NCI-H82 treated with DMSO at 0.1 percent for 48 hours (cell line): ENCODE measurements around the gene NCS1.
"Not testable (repeated sequence)": the region's sequence is repeated elsewhere in the genome, so short reads cannot be mapped to it uniquely, and the experiment has no call there.

Experiments used
- DNase-seq: peaks from one replicate; lab custom pipeline; 2025; ENCODE audit not compliant: unreplicated experiment; lab: John Stamatoyannopoulos, UW

Gene NCS1

DNA sequence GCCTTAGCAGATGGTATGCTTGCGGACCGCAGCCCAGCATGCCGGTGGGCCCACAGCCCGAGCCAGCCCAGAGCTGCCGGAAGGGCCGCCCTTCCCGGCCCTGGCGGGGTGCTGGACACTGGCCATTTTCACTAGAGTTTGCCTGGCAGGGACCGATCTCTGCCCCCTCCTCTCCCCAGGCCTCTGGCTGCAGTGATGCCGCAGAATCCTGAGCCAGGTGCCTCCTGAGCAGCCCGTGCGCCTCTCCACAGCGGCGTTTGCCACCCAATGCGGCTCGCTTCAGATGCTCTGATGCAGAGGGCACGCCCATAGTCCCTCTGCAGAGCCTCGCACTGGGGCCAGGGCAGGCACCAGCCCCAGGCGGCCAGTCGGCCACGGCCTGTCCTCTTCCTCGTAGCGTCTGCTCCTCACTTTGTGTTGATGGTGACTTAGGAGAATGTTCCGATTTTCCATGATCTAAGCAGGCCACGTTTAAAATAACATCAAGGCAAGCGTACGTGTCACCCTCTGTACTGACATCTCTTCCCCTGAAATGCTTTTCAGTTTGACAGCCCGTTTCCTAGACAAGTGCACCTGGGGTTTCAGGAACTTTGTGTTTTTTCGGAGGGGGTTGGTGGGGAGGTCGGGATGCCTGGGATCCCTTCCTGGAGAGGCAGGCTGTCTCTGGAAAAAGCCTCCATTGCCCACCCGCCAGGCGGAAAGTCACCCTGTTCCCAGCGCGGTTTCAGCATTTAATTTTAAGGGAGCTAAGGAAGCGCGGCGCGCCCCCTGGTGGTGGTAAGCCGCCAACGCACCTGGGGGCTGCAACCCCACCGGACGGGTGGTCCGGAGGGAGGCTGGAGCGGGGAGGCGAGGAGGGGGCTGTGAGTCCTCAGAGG lies 63.6 kb downstream of the NCS1 start:
- peak; percentile 32 for DNase-seq

DNA sequence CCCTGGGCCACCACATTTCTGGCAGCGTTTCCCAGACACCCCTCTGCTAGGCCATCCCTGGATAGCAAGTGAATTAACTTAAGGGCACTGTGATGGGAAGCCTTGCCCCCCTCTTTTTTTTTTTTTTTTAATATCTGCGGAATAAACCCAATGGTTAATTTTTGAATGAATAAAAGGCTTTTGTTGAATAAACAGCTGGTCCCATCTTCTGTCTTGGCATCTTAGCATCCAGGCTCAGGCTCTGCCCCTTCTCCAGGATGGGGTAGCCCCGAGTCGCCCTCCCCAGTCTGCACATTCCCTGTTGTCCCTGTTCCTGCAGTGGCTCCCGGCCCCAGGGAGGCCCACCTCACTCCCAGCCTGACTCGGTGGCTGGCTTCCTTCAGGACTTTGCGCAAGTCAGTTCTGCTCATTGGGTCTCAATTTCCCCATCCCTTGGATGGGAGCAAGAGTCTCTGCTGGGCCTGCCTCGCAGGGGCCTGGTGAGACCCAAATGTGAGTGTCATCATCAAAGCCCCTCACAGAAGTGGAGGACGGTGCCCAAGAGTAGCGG lies 64.3 kb downstream of the NCS1 start:
- no peak for DNase-seq

DNA sequence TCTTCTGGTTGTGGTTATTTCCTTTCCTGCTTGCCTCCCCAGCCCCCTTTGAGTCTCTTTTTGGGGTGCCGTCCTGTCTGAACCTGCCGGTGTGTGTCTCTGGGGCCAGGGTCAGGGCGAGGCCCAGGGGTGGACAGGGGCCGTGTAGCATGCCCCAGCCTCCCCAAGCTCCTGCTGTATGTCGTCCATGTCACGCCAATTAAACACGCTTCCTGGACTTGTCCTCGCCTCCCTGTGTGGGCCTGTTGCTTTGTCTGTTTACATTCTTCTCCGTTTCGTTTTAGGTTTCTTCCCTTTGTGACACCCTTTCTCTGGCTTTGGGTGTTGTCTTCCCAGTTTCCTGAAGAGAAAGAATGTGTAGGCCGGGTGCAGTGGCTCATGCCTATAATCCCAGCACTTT lies 64.9 kb downstream of the NCS1 start:
- no peak for DNase-seq

DNA sequence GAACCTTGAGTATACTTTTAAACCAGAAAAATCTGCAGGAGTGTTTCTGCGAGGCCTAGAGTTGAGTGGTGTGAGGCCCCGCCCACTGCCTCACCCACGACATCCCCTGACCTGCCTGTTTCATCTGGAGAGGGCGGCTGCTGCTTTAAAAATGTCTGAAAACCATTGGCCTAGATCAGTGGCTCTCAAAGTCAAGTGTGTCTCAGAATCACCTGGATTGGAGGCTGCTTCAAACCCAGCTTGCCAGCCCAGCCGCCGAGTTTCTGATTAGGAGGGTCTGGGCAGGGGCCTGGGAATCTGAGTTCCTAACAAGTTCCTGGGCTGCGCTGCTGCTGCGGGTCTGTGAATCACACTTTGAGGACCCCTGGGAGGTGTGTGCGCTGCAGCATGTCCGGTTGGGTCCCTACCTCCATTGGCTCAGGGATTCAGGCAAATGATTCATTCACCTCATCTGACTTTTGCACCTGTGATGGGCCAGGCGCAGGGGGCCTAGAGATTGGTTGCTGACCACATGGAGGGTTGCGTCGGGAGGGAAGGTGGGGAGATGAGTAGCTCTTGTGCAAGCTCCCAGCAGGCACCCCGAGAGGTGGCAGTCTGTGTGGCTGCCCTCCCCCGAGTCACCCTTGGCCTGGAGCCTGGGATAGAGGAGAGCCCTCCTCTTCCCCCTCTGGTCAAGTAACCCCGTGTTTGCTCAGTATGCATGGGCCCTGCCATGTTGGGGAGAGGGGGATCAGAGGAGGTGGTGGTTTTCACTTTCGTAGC lies 65.7 kb downstream of the NCS1 start:
- no peak for DNase-seq

DNA sequence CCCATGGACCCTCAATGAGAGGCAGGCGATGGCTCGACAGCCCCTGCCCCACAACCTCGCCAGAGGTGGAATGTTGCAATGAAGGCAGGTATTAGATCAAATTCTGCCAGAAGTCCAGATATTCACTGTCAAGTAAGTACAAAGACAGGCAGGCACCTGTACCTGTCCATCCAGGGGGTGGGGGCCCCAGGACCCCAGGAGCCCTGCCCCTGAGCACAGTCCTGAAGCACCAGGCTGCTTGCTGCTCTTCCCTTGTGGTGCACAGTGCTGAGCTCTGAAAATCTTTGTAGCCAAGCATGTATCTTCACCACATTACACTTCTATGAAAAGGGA lies 67.1 kb downstream of the NCS1 start:
- no peak for DNase-seq

DNA sequence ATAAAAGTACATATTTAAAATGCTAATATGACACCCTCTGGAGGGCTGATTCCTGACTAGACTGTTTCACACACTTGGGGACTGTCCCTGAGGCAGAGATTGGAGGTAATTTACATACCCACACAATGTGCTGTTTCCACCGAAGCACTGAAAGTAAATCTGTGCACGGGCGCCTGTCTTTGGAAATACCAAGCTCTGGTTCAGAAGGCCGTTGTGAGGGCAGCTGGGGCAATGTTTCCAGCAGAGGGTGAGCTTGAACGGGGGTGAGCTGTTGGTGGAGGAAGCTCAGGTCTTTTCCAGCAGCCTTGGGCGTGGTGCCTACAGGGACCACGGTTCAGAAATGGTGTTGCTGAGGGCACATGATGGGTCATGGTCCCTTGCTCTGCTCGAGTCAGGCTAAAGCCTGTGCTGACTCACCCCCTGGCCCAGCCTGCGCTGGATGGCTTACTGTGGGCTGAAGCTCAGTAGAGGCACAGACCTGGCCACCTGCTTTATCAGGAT lies 67.6 kb downstream of the NCS1 start:
- no peak for DNase-seq

DNA sequence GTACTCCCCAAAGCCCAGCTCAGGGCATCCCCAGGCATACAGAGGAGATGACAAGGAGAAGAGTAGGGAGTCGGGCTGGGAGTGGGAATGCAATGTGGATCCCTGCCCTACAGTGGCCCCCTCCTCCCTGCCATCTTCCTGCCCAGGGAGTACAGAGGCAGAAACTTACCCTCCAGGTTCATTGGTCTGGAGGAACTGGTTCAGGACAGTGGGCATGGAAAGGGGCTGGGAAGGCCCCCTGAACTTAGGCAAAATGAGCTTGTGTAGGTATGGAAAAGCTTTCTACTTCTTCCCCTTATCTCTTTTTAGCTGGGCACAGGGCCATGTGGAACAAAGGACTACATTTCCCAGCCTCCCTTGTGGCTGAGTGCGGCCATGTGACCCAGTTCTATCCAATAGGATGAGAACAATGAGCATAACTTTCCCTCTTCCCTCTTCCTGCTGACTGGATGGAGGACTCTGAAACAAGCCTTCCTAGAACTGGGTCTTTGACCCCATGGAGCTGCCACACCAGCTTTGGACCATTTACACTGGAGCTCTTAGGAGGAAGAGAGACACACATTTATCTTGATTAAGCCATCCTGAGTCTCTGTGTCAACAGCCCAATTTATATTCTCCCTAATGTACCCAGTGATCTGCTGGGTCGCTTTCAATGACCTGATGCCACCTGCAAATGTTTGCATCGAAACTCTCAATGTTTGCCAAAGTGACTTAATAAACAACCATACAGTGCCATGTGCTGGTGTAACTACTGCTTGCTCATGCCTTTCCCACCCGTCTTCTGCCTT lies 68.4 kb downstream of the NCS1 start:
- peak; percentile 68 for DNase-seq

DNA sequence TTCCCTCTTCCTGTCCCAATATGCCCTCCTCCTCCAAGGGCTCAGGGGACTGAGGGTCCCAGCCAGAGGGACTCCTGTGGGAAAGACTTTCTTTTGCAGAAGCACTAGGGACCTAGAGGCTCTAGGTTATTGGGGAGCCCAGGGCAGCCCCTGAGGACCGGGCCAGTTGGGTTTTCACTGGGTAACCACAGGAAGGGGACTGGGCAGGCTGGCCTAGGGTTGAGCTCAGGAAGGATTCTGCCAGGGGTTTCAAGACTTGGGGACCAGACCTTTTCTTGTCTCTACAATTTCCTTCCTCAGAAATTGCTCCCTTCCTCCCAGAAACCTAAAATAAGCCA lies 69.0 kb downstream of the NCS1 start:
- DNase-seq, result no peak

DNA sequence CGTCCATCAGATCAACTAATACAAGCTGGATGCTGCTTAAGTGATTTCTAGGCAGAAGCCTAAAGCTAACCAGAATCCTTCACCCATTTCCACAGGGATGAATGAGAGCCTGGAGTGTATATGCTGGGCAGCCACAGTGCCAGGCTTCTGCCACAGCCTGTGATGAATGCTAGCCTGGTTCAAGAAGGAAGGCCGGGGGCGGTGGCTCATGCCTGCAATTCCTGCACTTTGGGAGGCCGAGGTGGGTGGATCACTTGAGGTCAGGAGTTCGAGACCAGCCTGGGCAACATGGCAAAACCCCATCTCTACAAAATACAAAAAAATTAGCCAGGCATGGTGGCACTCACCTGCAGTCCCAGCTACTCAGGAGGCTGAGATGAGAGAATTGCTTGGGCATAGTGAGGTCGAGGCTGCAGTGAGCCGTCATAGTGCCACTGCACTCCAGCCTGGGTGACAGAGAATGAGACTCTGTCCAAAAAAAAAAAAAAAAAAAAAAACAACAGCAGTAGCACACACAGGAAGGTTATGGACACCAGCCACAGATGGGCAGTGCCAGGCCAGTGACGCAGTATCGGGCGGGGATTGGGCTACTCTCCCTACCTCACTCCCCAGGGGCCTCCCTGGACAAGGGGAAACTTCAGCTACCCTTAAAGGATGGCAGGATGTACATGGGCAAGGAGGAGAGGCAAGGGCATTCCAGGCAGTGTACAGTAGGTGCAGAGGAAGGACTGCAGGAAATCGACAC lies 70.2 kb downstream of the NCS1 start:
- DNase-seq, result no peak

DNA sequence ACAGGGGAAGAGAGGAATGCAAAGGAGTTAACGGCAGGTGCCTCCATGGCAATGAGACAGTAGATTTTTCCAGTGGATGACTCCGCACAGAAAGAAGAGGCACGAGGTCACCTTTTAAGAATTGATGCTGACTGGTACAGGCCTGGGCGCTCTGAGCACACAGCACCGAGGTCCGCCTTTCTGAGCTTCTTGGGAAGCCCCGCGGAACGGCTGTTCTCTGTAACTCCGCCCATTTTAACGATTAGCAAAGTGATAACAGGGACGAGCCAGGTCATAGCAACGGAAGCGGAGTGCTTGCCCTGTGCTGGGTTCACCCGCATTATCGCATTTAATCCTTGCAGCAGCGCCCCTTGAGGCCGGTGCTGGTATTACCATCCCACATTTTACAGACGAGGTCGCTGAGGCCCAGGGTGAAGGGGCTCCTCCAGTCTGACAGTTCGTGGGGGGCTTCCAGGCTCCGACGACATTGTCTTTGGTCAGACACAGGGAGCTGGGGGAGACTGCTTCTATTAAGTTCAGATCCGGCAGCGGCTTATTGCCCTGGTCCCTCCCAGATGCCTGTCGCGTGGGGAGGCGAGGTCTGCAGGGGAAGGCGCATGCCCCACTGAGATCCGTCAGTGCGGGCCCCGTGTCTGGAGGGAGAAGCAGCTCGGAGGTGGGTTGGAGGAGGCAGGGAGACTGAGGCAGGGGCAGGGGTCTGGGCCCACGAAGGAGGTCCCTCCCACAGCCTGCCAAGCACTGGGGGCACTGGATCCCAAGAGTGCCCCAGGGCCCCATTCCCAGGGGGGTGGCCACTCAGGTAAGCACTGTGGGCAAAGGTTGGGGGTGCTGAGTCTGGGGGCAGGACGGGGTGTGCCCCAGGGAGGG lies 71.0 kb downstream of the NCS1 start:
- peak; percentile 70 for DNase-seq

DNA sequence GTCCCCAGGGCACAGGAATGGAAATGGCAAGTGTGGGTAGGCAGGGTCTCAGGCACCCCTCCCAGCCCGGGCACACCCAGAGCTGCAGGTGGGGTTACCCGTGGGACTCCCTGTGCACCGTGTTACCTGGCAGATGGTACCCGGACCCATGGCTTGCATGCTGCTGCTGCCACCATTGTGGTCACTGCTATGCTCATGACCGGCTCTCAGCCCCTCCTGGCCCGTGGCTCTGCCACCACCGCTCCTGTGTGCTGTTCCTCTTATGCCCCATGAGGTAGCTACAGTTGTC lies 71.6 kb downstream of the NCS1 start:
- DNase-seq, result no peak

DNA sequence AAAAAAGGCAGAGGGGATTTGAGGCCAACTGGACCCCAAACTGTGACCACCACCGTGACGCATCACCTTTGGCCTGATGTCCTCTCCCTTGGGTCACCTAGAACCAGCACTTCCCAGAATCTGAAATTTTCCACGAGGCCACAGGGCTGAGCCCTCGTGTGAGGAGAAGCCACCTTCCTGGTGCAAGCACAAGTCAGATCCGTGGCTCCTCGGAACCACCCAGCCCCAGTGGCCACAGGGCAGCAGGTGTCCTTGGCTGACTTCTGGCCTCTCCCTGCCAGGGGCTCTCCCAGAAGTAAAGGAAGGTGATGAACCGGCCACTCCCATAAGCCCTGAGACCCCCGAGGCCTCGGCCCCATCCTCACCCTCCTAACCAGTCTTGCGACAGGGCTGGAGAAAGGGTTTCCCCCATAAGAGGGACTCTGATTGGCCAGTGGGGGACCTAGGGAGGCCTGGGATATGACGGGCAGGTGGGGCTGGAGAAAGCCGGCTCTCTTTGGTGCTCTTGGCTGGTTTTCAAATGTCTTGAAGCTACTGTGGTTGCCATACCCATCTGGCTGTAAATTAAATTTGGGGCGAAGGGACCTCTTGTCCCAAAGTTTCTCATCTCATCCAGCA lies 72.5 kb downstream of the NCS1 start:
- DNase-seq, result no peak

DNA sequence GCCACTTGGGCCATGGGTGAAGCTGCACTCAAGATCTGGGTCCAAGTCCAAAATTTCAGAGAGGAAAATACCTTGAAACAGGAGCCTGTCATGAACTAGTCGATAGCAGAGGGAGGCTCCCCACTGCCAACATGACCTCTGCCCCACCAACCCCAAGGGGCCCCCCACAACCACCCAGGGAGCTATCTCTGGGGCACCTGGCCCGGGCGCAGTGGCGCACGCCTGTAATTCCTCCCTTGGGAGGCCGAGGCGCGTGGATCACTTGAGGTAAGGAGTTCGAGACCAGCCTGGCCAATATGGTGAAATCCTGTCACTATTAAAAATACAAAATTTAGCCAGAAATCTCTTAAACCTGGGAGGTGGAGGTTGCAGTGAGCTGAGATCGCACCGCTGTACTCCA lies 73.3 kb downstream of the NCS1 start:
- no peak for DNase-seq

DNA sequence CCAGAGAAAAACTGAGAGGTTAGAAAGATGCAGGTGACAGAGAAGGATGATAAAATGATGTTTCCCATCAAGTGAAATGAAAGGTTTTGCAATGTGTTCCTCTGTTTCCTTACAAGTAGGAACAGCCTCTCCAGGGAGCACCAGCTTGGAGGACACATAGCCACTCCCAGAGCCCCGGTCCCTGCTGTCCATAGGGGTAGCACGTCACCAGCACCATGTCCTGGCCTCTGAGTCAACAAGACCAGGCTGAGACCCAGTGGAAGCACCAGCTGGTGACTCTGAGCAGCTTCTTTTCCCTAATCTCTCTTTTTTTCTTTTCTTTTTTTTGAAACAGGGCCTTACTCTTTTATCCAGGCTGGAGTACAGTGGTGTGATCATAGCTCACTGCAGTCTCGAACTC lies 73.9 kb downstream of the NCS1 start:
- DNase-seq, result no peak

DNA sequence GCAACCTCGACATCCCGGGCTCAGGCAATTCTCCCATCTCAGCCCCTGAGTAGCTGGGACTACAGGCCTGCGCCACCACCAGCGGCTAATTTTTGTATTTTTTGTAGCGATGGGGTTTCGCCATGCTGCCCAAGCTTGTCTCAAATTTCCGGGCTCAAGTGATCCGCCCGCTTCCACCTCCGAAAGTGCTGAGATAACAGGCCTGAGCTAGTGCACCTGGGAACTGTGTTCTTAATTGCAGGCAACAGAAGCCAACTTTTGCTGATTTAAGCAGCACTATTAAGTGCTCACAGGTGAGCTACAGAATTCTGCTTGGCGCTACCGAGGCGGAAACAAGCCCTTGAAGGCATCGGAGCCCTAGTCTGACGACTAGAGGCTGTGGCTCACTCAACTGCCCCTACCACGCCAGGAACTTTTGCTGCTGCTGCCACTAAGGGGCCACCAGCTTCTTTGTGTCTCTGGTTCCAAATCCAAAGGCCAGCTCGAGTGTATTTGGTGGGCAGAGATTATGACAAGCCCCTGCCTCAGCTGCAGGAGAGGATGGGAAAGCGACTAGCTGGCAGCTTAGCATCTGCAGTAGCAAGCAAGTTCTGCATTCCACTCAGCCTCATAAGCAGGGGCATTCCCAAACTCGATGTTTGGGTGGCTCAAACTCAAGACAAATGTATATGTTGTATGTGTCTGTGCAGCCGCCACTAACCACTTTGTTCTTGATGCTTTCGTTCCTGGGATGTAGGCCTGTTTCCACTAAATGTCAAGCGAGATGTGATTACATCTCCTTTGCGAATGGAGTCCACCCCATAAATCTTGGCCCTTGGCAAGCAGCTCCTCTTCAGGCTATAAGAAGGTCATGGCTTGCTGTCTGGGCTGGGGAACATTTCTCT lies 82.8 kb downstream of the NCS1 start:
- no peak for DNase-seq

DNA sequence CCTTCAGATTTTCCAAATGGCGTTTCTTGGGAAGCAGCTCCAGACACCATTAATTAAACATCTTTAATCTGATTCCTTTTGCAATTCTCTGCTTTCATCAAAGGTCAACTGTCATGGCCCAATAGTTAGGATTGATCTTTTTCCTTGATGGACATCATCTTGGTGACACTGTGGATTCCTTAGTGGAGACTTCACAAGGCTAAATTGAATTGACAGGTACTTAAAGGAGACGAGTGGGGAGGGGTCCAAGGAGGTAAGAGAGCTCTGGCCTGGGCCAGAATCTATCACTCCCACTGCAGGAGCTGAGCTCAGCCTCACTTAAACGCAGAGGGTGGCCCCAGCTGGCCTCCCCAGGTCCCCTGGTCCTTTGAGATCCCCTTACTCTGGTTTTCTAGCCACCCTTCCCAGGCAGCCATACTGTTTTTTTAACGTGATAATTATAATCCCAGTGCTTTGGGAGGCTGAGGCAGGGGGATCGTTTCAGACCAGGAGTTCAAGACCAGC lies 83.5 kb downstream of the NCS1 start:
- no peak for DNase-seq

DNA sequence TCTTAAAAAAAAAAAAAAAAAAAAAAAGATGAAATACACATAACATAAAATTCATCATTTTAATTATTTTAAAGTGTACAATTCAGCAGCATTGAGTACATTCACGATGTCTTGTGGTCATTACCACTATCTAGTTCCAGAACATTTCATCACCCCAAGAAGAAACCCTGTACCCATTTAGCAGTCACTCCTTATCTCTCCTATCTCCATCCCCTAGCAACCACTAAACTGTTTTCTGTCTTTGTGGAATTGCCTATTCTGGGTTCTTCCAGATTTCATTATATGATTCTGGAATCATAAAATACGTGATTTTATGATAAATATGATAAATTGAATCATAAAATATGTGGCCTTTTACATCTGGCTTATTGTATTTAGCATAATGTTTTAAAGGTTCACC lies 84.4 kb downstream of the NCS1 start:
- no peak for DNase-seq

DNA sequence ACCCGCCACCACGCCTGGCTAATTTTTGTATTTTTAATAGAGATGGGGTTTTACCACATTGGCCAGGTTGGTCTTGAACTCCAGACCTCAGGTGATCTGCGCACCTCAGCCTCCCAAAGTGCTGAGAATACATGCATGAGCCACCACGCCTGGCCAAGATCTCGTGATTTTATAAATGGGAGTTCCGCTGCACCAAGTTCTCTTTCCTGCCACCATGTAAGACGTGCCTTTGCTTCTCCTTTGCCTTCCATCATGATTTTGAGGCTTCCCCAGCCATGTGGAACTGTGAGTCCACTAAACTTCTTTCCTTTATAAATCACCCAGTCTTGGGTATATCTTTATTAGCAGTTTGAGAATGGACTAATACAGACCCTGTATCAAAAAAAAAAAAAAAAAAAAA lies 85.9 kb downstream of the NCS1 start:
- DNase-seq, result not testable (repeated sequence)
